Suppressor macrophage treated with lipopolysaccharide for 1 hour (primary cell): ENCODE results near the gene PRDM16.

Experiments
- DNase-seq, 3 donors: peaks; one replicate each; pipeline ENCODE4 v3.0.0-alpha.2; 2020 to 2022

PRDM16 gene

DNA sequence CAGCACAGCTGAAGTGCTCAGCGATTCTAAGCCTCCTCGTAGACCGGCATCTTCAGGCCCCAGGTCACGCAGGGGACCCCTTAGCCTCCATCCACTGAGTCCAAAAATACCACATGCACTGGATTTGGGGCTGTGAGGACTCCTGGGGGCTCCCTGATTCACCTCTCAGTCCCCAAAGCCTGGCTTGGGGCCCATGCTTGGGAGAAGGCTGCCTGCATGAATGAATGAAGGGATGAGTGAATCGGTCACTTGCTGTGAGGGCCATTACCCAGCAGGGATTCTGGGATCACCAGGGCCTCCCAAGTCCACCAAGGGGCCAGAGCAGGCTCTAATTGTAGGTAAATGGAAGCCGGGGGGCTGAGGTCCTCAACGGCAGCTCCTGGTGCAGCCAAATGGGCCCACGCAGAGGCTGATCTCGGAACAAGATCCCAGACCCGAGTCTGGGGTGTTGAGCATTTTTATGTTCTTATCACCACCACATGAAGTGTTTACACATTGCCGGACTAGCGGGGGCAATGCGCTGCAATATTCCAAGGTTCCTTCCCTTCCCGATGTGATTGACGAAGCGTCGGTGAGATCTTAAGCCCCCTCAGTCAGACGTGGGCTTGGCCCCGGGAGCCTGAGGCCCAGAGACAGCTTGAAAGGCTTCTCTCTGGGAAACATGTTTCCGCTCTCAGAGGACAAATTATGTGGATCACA is 371.9 kb downstream of the PRDM16 start:
- DNase-seq = no peak

DNA sequence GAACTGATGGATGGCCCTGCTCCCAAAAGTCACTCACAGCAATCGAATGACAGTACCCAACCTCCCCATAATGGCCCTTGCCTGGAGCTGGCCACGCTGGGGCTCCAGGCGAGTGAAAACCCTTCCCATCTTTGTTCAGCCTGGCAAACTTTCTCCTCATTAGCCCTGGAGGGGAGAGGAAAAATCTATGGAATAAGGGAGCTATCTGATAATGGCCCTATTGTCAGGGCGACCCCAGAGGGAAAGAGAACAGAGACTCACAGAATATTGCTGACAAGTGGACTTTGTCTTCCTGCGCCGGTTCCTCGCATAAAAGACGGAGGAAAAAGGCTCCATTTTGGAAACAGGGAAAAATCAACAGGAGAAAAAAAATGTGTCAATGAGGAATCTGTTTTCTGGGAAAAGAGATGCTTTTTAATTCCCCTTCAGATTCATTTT is 372.4 kb downstream of the PRDM16 start:
- DNase-seq = no peak

- no peak for DNase-seq
These were observed 372.9 kb downstream of the PRDM16 start for GRCh38 chr1:3441880-3442279.

GRCh38 chr1:3442331-3442730 is 373.3 kb downstream of the PRDM16 start:
- no peak for DNase-seq

GRCh38 chr1:3442901-3443300 is 373.9 kb downstream of the PRDM16 start:
- no peak for DNase-seq

- DNase-seq = no peak
These were observed 374.8 kb downstream of the PRDM16 start for GRCh38 chr1:3443807-3444206.

DNA sequence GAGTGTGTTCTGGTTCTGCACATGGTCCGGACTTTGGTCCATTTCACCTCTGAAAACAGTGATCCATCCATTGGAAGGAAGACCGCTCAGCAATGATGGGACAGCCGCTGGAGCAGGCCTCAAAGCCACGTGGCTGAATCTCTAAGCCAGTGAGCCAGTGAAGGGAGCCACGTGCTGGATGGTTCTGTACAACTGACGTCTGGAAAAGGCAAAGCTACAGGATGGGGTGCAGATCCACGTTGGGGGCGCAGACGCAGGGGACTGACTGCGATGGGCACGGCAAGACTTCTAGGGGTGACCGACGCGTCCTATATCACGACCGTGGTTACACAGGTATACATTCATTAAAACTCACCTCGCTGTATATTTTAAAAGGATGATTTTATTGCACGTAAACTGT is 375.3 kb downstream of the PRDM16 start:
- DNase-seq = no peak

DNA sequence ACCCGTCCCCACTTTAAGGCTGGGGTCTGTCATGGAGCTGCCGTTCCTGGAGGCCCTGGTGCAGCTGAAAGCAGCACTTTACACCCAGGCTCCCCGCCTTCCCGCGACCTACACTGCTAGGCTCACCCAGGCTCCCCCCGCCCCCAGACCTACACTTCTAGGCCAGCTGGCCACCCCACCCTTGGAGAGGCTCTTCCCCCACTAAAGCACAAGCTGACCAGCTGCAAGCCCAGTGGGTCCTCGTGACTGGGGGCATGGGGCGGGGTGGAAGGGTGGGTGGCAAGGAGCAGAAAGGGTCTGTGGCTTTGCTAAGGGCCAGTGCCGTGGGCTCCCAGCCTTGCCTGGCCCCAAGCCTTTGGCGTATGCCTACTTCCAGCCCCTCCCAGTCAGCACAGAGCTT is 375.7 kb downstream of the PRDM16 start:
- no peak for DNase-seq

DNA sequence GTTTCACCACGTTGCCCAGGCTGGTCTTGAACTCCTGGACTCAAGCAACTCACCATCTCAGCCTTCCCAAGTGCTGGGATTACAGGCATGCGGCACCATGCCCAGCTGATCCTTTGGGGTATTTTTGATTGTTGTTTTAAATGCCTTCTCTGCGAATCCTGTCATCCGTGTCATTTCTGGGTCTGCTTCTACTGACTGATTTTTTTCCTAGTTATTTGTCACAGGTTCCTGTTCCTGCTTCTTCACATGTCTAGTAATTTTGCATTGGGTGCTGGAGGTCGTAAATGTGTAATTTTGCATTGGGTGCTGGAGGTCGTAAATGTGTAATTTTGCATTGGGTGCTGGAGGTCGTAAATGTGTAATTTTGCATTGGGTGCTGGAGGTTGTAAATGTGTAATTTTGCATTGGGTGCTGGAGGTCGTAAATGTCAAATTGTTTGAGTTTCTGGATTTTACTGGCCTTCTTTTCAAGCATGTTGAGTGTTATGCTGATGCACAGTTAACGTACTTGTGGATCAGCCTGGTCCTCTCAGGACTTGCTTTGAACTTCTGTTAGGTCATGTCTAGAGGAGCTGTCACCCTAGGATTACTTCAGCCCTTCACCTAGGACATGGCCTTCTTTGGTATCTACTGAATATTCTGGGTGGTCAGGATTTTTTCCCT is 381.3 kb downstream of the PRDM16 start:
- no peak for DNase-seq

DNA sequence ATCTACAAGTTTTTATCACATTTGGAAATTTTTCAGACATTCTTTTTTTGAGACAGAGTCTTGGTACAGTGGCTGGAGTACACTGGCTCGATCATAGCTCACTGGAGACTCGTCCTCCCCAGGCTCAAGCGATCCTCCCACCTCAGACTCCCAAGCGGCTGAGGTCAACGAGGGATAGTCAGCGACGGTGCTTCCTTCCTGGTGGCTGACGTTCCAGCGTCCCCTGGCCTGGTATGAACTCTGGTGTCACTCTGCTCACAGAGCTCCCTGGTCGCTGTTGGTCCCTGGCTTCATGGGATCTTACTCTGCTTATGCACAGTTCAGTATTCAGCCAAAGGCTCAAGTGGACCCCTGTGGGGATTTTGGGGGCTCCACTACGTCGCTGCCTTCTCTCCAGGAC is 382.0 kb downstream of the PRDM16 start:
- no peak for DNase-seq

DNA sequence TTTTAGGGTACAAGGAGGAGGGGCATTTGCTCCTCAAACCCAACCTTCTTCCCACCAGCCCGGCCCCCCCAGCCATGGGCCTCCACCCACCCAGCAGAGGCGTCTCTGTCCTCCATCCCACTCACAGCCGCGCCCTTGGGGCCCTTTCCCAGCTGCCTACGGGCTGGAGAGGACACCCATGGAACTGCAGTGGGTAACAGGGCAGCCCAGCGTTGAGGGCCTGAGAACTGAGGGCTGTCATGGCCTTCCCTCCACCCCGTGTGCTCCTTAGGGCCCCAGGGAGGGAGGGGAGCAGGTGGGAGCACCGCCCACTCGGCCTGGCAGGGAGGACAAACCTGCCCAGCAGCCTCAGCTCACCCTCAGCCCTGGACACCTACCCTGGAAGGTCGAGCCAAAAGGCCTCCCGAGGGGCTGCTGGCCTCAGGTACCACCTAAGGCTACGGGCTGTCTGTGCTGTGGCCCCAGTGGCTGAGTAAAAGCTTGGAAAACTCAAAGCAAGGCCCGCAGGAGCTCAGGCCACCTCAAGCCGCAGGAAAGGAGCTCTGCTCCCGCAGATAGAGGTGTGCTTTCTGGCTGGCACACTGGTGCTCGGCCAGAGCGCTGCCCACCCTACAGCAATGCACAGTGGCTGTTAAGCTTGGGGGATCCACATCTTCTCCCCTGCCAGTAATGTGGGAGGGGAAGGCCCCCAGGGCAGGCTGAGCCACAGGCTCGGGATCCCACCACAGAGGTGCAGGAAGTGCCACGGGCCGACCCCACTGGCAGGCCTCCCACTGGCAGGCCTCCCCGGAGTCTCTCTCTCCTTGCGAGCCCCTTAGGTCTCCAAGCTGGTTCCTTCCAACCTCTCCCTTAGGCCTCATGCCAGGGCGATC is 383.2 kb downstream of the PRDM16 start:
- no peak for DNase-seq

DNA sequence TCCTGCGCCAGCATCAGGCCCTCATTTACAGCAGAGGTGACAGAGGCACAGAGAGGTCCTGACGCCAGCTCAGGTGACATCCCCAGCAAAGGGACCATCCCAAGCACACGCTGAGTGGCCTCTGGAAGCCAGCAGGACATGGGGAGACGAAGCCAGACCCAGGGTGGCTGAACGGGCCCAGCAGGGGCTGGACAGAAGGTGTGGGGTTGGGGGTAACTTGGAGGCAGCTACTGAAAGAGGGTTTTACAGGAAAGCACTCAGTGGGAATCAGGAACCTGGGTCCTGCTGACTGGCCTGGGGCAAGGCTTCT is 383.8 kb downstream of the PRDM16 start:
- DNase-seq = no peak

- DNase-seq = peak; percentile 69 to 82 (median 77)
These were observed 384.3 kb downstream of the PRDM16 start for GRCh38 chr1:3453203-3453761.

DNA sequence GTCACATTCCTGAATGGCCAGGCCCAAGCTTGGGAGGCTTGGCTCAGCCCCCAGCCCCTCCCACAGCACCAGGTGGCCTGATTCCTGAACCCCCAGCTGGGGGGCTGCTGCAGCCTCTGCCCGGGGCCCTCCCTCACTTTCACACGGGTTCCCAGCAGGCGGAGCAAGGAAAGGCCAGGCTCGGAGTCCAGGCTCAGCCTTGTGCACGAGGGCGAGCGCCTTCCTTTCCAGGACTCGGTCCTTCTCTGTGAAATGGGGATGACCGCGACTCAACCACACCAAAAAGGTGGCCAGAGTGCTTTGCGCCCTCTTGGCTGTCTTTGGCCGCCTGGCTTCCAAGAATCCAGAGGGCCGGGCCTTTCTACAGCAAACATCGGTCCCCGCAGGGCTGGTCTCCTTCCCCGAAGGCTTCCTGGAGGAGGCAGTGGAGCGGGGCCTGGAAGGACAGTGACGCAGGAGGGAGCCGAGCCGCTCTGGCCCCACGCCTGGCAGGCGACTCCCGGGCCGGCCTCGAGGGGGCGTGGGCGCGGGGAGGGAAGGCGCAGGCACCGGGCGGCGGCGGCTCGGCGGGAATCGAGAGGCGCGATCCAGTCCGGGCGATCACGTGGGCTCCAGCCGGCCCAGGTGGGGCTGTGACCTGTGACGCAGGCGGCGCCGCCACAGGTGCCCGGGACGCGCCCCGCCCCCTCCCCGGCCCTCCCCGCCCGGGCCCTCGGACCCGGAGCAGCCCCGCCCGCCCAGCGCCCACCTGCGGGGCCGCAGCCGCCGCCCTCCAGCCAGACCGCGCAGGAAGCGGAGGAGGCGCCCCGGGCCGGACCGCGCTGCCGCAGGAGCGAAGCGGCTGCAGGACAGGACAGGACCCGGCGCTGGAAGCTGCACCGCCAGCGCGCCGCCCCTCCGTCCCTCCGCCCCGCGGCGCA is 385.1 kb downstream of the PRDM16 start, which contains the start of gene ARHGEF16:
TSS of gene ARHGEF16 (plus strand) at position 775 of the 920 bp plus-strand sequence. CDS start 8,420 bp downstream, outside the sequence.
- peak; percentile 55 to 88 (median 70) for DNase-seq

DNA sequence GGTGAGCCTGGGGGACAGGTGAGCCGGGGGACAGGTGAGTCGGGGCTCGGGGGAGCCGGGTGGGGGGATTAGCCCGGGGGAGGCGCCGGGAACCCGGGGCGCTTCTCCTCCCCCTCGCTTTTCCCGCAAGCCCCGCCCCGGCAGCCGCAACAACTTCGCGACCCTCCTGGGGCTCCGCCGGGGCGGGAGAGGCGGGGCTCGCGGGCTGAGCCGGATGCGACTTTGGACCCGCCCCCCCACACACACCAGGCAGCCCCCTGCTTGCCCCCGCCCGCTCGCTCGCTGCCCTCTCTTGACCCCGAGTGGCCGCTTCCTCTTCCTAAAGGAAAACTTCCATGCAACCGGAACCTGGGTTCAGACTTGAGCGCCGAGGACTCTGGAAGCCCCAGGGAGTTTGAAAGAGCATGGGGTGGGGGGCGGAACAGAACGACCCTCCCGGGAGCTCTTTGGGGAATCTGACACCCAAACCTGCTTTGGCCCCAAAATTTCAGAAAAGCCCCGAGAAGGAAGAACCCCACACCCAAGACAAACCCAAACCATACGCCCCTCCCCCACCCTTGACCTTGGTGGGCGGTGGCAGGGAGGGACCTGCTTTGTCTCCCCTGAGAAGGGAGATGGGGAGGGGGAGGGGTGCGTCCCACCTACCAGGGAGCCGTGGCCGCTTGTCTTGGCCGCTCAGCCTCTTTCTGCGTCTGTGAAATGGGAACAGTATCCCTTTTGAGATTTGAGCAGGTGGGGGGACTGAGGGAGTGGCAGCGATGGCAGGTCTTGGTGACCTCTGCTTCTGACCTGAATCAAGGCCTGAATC is 386.0 kb downstream of the PRDM16 start:
- DNase-seq = peak; percentile 45 to 68 (median 48)

- no peak for DNase-seq
These were observed 386.9 kb downstream of the PRDM16 start for GRCh38 chr1:3455670-3456448.

DNA sequence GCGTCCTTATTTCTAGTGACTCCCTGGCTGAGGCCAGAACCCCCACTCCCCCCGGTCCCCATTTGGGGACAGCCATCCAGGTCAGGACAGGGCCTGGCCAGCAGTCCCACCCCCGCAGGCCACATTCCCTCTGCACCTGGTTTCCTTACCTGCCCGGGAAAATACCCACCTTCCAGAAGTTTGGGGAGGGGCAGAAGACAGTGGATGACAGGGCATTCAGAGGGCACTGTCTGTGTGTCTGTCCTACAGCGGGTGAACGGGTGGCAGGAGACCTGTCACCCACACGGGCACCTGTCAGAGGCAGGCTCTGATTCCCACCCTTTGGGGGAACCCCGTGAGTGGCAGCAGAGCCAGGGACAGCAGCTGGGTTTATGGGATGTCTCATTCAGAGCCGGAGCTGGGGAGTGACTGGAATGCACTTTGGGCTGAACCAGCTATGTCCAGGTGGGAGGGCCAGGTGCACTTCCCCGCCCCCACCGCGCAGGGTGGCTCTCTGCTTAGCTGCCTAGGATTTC is 387.5 kb downstream of the PRDM16 start:
- DNase-seq = no peak

GRCh38 chr1:3456964-3457909 is 388.2 kb downstream of the PRDM16 start:
- DNase-seq = no peak
